ENCODE data around the gene SPIRE2. TPM values are rescaled to one million over a fixed set of nuclear protein-coding genes. Genes with fewer than 3 reads are reported as not detected.

Gene SPIRE2
- total and polyA plus RNA-seq, 2 of the 13 experiments (the other 11 are each of a cell fraction or from before 2014, with no cell fraction given) = 13.3 to 37.5 TPM

GRCh38 chr16:89915303-89916232, 87.3 kb downstream of the SPIRE2 start (continued):
- TF ChIP-seq THAP8 (CRISPR knock-in tag; IDR thresholded peaks at IDR 0.05; ENCODE audit: borderline replicate concordance) (no peak), GATA4 (IDR thresholded peaks at IDR 0.05; ENCODE audit: borderline replicate concordance, low read depth) (no peak), USF2 (IDR thresholded peaks at IDR 0.05; ENCODE audit: low read depth, low read length) (no peak), USF2 (CRISPR knock-in tag; IDR thresholded peaks at IDR 0.05; ENCODE audit: borderline replicate concordance) (0 out of 2 replicates have a peak, but pooled peaks have one; percentile 37), ATF3 (CRISPR knock-in tag; IDR thresholded peaks at IDR 0.05) (peak; percentile 26; the same call in 1 of the 2 replicates), BORCS8-MEF2B (CRISPR knock-in tag; IDR thresholded peaks at IDR 0.05) (peak; percentile 89), IRF2 (CRISPR knock-in tag; IDR thresholded peaks at IDR 0.05) (peak; percentile 74; the same call in 1 of the 2 replicates), ZNF629 (CRISPR knock-in tag; conservative IDR thresholded peaks at IDR 0.05) (peak; percentile 65), RBM22 (optimal IDR thresholded peaks at IDR 0.05; ENCODE audit: low read length) (peak; percentile 98), SIN3B (IDR thresholded peaks at IDR 0.05; ENCODE audit: low read length) (no peak), TEF (CRISPR knock-in tag; IDR thresholded peaks at IDR 0.05) (peak; percentile 52; the same call in 1 of the 2 replicates), ZNF564 (CRISPR knock-in tag; IDR thresholded peaks at IDR 0.05) (peak; percentile 75), SRSF9 (IDR thresholded peaks at IDR 0.05; ENCODE audit: borderline replicate concordance, insufficient read depth, low read depth, low read length, poor library complexity, severe bottlenecking) (no peak), GMEB1 (CRISPR knock-in tag; IDR thresholded peaks at IDR 0.05; ENCODE audit: borderline replicate concordance) (peak; percentile 72), GRHL1 (CRISPR knock-in tag; conservative IDR thresholded peaks at IDR 0.05) (no peak), TEAD3 (CRISPR knock-in tag; optimal IDR thresholded peaks at IDR 0.05; ENCODE audit: borderline replicate concordance) (peak; percentile 80)

Data from HepG2 (cell line).